H1 (cell line): ENCODE measurements around the gene CELF2.

Experiments
- ATF2 ChIP-seq: IDR thresholded peaks from 2 replicates; pipeline ENCODE4 v1.6.1; 2012; ENCODE audit warnings: low read length, inconsistent platforms
- CEBPB ChIP-seq: IDR thresholded peaks from 2 replicates; pipeline ENCODE4 v1.6.1; 2012; ENCODE audit warnings: low read depth, low read length
- CTCF ChIP-seq, 3 experiments: IDR thresholded peaks; 1 replicate in 2 of 3; 2 replicates in 1 of 3; pipeline versions ENCODE4 v1.5.1 to v1.6.1; 2011; ENCODE audit warnings: low read length in 3 of 3, mild to moderate bottlenecking in 3 of 3, inconsistent platforms in 2 of 3, low read depth in 1 of 3, moderate library complexity in 1 of 3; ENCODE audit not compliant: insufficient read depth in 1 of 3; ENCODE audit errors: control extremely low read depth in 1 of 3
- EP300 ChIP-seq, 2 experiments: IDR thresholded peaks; 1 replicate in 1 of 2; 2 replicates in 1 of 2; pipeline ENCODE4 v1.6.1; 2011 to 2012; ENCODE audit warnings: low read depth in 2 of 2, low read length in 2 of 2, mild to moderate bottlenecking in 2 of 2, borderline replicate concordance in 1 of 2, inconsistent platforms in 1 of 2, moderate library complexity in 1 of 2
- EZH2 ChIP-seq: fragments of 200-600 bp; sonication (generic); IDR thresholded peaks from 2 replicates; pipeline ENCODE4 v1.7.1; 2012; ENCODE audit warnings: low read depth, mild to moderate bottlenecking, moderate library complexity, low read length, inconsistent platforms; ENCODE audit not compliant: severe bottlenecking
- KDM5A ChIP-seq: fragments of 200-600 bp; IDR thresholded peaks from 2 replicates; pipeline ENCODE4 v1.7.1; 2012; ENCODE audit warnings: mild to moderate bottlenecking, low read length, inconsistent platforms, mixed read lengths
- NRF1 ChIP-seq: IDR thresholded peaks from 2 replicates; pipeline ENCODE4 v1.6.1; 2011; ENCODE audit warnings: mild to moderate bottlenecking, low read depth, low read length, improper control_type of control experiment
- POLR2A ChIP-seq, 2 experiments: IDR thresholded peaks; 1 replicate in 1 of 2; 2 replicates in 1 of 2; pipeline ENCODE4 v1.6.1; 2011; ENCODE audit warnings: low read depth in 2 of 2, low read length in 2 of 2, mild to moderate bottlenecking in 2 of 2; ENCODE audit errors: control extremely low read depth in 1 of 2
- RAD21 ChIP-seq, 2 experiments: IDR thresholded peaks in 1 of 2; conservative IDR thresholded peaks in 1 of 2; 2 replicates each; pipeline ENCODE4 v1.6.1; 2011; ENCODE audit warnings: low read depth in 2 of 2, low read length in 2 of 2, improper control_type of control experiment in 1 of 2, inconsistent platforms in 1 of 2, mild to moderate bottlenecking in 1 of 2, moderate library complexity in 1 of 2
- TAF1 ChIP-seq: IDR thresholded peaks from 2 replicates; pipeline ENCODE4 v1.6.1; 2011; ENCODE audit warnings: mild to moderate bottlenecking, low read depth, low read length
- TAF7 ChIP-seq: optimal IDR thresholded peaks from 2 replicates; pipeline ENCODE3; 2011; ENCODE audit warnings: low read depth, mild to moderate bottlenecking, inconsistent platforms, low read length, moderate library complexity, borderline replicate concordance
- ZNF274 ChIP-seq: IDR thresholded peaks from 2 replicates; pipeline ENCODE4 v1.7.0; 2012; ENCODE audit warnings: low read length, borderline replicate concordance; ENCODE audit errors: extremely low read depth

DNA sequence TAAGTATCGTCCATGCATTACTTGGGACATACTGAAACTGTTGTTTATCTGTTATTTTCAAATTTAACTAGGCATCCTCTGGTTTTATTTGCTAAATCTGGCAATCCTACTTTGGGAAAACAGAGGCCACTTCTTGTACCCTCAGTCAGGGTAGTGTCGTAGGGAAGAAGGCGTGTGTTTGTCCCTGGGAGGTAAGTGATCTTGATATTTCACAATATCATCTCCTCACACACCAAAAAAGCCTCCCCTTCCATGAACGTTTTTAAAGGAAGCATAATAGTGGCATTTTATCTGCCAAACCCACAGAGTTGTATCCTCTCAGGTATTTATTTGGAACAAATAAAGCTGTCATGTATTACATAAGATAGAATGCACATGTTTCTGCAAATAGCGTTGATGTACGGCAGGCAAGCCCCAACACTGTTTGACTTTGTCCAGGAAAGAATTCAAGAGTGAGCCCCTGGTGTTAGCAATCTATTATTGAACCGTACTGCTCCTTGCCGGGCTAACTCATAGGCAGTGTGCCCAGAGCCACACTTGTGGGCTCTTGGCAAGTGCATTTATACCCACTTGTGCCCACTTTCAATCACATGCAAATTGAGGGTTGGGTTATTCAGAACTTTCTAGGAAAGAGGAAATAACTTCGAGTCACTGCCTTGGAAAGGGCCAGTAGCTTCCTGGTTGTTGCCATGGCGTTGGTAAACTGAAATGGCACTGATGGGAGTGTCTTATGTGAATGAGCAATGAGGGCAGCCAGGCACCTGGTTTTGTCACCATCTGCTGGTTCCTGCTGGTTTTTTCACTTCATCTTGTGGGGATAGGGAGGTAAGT, 327.8 kb downstream of the CELF2 start:
- TF ChIP-seq ZNF274 (no peak), CTCF (IDR thresholded peaks at IDR 0.05; ENCODE audit: control extremely low read depth in 1 of 3, insufficient read depth in 1 of 3, low read depth in 1 of 3, low read length in 3 of 3) (peak; percentile 36 to 60 (median 47)), EZH2 (no peak), TAF1 (no peak), NRF1 (no peak), RAD21 (IDR thresholded peaks at IDR 0.05 in 1 of 2, conservative IDR thresholded peaks at IDR 0.05 in 1 of 2; ENCODE audit: low read depth in 2 of 2, low read length in 2 of 2) (peak; percentile 65 to 72), EP300 (IDR thresholded peaks at IDR 0.05; ENCODE audit: borderline replicate concordance in 1 of 2, low read depth in 2 of 2, low read length in 2 of 2) (no peak), KDM5A (no peak), TAF7 (no peak), CEBPB (no peak), POLR2A (IDR thresholded peaks at IDR 0.05; ENCODE audit: control extremely low read depth in 1 of 2, low read depth in 2 of 2, low read length in 2 of 2) (no peak), ATF2 (no peak)
